ENCODE results near the gene WDR36.
"Not testable (repeated sequence)": the region's sequence is repeated elsewhere in the genome, so short reads cannot be mapped to it uniquely, and the experiment has no call there.

Gene WDR36

DNA sequence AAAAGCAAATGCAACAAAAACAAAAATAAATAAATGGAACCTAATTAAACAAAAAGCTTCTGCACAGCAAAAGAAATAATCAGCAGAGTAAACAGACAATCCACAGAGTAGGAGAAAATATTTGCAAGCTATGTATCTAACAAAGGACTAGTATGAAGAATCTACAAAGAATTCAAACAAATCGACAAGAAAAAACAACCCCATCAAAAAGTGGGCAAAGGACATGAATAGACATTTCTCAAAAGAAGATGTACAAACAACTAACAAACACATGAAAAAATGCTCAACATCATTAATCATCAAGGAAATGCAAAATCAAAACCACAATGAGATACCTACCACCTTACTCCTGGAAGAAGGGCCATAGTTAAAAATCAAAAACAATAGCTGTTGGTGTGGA is 49.3 kb downstream of the WDR36 start:
- not testable (repeated sequence) for DNase-seq

DNA sequence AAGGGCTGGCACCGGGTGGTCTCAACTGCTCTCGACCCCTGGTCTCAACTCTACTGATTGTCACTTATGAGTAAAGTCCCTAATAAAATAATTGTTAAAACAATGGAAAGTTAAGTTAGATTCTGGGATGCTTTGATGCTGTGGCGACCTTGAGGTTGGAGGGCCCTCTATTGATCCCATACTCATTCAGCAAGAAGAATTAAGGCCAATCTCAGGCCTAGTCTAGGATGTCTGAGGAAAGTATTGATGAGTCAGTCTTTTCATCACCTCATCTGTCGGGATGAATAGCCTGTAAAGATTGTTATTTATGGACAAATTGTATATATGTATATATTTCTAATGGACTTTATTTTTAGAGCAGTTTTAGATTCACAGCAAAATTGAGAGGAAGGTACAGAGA is 50.8 kb downstream of the WDR36 start:
- no peak for DNase-seq

DNA sequence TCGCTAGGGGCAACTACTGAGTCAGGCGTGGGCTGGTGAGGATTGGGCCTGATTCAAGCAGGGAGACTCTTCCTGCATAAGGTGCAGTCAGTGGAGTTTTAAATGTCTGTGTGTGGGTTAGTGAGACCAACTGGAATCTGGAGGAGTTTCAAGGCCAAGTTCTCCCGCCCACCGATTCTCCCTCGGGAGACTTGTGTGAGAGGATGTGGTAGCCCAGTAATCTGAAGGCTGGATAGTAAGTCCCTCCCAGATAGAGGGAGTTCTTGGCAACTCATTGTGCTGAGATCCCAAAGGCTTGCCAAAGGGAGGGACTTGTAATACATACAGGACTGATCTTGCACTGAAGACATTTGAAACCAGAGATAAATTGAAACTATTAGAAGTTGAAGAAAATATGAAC is 51.8 kb downstream of the WDR36 start:
- DNase-seq: no peak

- DNase-seq: no peak
Measured at GRCh38 chr5:111144352-111144930, 52.3 kb downstream of the WDR36 start.

- DNase-seq: no peak
Measured at GRCh38 chr5:111146053-111146452, 53.9 kb downstream of the WDR36 start.

DNA sequence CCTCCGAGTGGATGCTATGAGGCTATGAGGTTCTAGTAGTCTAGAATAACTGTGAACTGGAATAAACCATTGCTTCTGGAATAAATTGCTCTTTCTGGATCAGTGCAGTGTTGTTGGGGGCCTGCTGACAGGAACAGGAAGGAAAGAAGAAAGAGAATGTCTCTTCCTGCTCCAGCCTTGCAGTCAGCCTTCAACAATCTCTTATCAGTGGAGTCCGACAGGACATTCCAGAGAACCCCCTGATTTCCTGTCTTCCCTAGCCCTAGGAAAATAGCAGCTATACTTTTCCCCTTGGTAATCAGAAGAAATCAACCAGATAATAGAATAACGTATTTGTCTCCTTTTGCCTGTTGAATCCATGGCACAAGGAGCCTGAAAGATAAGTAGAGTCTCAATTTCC is 55.4 kb downstream of the WDR36 start:
- DNase-seq: no peak

DNA sequence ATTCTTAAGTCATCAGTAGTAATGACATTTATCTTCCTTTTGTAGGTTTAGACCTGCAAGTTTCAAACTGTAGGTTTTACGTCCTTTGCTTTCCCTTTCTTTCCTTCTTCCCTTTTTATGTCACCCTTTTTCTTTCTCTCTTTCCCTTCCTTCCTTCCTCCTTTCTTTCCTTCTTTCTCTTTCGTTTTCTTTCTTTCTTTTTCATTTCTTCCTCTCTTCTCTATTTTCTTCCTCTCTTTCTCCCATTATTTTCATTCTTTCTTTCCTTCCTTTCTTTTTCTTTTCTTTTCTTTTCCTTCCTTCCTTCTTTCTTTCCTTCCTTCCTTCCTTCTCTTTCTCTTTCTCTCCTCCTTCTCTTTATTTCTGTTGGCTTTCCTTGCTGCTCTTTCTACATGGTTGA is 59.9 kb downstream of the WDR36 start:
- no peak for DNase-seq

DNA sequence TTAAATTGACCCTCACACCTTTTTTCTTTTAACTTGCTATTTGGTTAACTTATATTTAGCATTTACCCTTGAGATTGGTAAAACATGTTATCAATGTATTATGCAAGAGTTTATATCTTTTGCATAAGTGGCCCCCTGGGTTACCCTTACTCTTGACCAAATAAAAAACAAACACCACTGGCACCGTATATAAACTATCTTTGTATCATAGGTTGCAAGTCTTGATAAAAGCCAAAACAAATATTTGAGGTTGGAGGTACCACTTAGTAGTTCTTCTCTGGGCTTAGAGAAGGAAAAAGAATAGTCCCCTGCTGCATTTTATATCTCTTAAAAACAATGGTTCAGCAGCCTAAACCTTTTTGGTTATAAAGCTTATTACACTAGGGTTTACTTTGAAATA is 61.3 kb downstream of the WDR36 start:
- no peak for DNase-seq

DNA sequence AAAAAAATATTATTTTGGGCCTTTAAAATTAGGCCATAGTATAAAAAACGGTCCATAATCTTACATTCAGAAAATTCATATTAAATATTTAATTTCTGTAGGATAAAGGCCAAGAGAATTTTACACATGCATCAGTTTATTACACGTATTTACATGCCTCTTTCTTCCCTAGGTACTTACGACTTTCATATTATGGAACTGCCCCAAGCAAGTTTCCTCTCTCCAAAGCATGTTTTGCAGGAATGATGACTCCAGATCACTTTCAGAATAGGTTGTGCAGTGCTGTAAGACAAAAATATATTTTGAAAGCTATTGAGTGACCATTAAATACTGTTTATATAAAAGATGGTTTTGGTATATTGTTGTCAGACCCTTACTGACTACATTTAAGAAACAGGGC is 61.8 kb downstream of the WDR36 start:
- no peak for DNase-seq

DNA sequence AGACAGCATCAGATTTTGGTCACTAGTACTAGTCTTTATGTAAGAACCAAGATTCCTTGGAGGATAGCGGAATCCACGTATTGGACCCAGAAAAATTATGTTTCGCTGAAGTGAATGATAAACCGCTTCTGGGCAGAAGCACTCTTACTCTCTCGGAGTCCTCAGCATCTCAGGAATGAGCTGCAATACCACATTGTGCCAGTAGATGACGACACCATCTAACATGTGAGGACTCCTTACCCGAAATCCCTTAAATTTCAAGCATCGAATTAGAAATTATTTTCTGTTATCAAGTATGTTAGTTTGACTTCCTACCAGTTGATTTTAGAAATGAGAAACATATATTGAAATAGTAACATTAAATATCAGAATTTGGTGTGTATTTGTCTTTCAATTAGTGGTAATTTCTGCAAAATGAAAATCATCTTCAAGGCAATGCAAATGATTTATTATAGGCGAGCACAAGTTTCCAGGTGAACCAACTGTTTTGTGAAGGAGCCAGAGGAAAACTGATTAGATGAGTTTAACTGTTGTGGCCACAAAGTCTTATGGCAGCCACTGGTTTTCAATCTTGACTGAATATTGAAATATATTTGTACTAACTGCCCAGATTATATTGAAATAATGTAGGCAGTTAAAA is 66.1 kb downstream of the WDR36 start:
- peak; percentile 32 for DNase-seq

GRCh38 chr5:111159845-111160244 is 67.7 kb downstream of the WDR36 start:
- DNase-seq: peak; percentile 14

DNA sequence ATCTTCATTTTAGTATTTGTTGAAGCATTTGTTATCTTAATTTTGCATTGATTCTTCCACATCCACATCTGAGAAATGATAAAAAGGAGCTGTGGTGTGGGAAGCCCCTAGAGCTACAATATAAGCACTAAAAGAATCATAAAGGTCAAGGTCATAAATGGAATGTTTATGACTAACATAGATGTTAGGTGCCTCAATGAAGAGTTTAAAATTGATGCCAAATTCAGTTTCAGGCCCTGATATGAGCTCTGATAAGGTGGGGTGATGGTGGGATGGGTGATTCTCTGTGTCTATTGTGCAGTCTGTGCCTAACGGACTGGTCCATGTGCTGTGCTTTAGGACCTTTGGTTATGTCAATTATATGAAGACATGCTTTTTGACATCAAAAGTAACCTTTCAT is 70.9 kb downstream of the WDR36 start:
- no peak for DNase-seq

- no peak for DNase-seq
Measured at GRCh38 chr5:111165058-111165457, 72.9 kb downstream of the WDR36 start.

GRCh38 chr5:111167551-111167950 is 75.4 kb downstream of the WDR36 start:
- no peak for DNase-seq

- DNase-seq: no peak
Measured at GRCh38 chr5:111168608-111169007, 76.5 kb downstream of the WDR36 start.

- no peak for DNase-seq
Measured at GRCh38 chr5:111169269-111169668, 77.1 kb downstream of the WDR36 start.

DNA sequence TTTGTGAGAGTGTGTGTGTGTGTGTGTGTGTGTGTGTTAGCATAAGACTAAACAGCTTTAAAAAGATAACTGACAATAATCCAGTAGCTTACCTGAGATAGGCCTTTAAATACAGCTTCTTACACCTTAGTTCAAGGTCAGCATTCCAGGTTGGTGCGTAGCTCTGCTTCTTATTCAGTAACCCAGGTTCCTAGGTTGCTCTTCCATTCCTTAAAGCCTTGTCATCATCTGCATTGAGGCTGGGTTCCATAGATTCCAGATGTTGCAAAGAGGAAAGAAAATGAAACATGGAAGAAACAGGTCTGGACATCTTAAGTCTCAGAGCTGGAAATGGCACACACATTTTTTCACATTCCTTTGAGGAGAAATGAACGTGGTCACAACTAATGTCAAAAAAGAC is 78.1 kb downstream of the WDR36 start:
- no peak for DNase-seq

- no peak for DNase-seq
Measured at GRCh38 chr5:111172504-111172903, 80.4 kb downstream of the WDR36 start.

DNA sequence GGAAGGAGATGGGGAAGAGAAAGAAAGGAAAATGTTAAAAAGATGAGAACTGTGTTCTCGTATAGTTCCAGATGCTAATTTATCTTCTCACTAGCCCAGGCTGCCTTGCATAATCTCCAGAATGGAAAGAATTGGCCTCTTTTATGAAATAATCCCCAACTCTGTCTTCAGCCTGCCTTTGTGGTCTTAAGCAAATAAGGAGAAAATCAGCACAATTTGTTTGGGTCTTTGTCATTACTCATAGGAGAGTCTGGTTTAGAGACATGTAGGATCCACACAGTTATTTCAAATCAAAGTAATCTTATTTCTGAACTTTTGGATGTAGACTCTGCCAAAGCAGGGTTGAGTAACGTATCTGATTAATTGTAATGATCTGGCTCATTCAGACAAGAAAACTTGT is 81.3 kb downstream of the WDR36 start:
- DNase-seq: no peak

All from NCI-H1092 treated with DMSO at 0.1 percent for 48 hours (cell line).